Cardiac muscle cell (in vitro differentiated cells and primary cell): ENCODE results near the gene FCHO1. TPM values are rescaled to one million over a fixed set of nuclear protein-coding genes. Genes with fewer than 3 reads are reported as not detected.

ENCODE experiments used
- DNase-seq, 2 donors: peaks; one replicate each; pipeline versions ENCODE4 v3.0.0 to v3.0.0-alpha.2; 2010 to 2017; ENCODE audit warnings: low read depth in 1 of 2, low spot score in 1 of 2
- H3K27ac ChIP-seq: fragments of 200-600 bp; sonication (generic); 2 replicates; pipeline ENCODE4 v1.5.1; 2016
- H3K27me3 ChIP-seq: fragments of 200-600 bp; sonication (generic); 2 replicates; pipeline ENCODE4 v1.6.0; 2016; ENCODE audit warnings: control low read depth
- H3K36me3 ChIP-seq: fragments of 200-600 bp; sonication (generic); 2 replicates; pipeline ENCODE4 v1.5.1; 2016; ENCODE audit warnings: control low read depth
- H3K4me1 ChIP-seq: fragments of 200-600 bp; sonication (generic); 2 replicates; pipeline ENCODE4 v1.8.1; 2017; ENCODE audit warnings: low read depth, mild to moderate bottlenecking, mixed run types
- H3K4me3 ChIP-seq: fragments of 200-600 bp; sonication (generic); 2 replicates; pipeline ENCODE4 v1.5.1; 2016; ENCODE audit warnings: mild to moderate bottlenecking
- H3K9me3 ChIP-seq: fragments of 200-600 bp; sonication (generic); 2 replicates; pipeline ENCODE4 v1.5.1; 2017; ENCODE audit warnings: low read depth, mild to moderate bottlenecking, control low read depth
- CTCF ChIP-seq: IDR thresholded peaks from 2 replicates; pipeline ENCODE4 v1.5.1; 2012; ENCODE audit warnings: low read depth, mild to moderate bottlenecking, low read length
- polyA plus RNA-seq: library from polyadenylated mRNA; unstranded; fragments of >200 nt; fragmentation: Nextera tagmentation; extraction: Ambion mirVana; gene quantifications from 2 replicates; pipeline ENCODE4 v1.2.1, GENCODE V29; 2016
- total RNA-seq: library from RNA; depleted of rRNA; stranded (reverse); fragments of >200 nt; gene quantifications from 2 replicates; pipeline ENCODE4 v1.2.3, GENCODE V29; 2016

The FCHO1 gene
- total and polyA plus RNA-seq, 2 experiments from 2014 or later = 2.5 to 3.1 TPM

GRCh38 chr19:17754634-17755442 lies 3.6 kb downstream of the FCHO1 start:
- TF ChIP-seq CTCF = no peak
- no peaks in the 10 kb centered on the region for H3K27me3 ChIP-seq

GRCh38 chr19:17755443-17755890 lies 4.2 kb downstream of the FCHO1 start:
- H3K4me3 ChIP-seq = no peak overlapping the region
- no peak for TF ChIP-seq CTCF
- H3K9me3 ChIP-seq = no peaks in the 10 kb centered on the region
- H3K27ac ChIP-seq = no peak overlapping the region
- H3K27me3 ChIP-seq = no peaks in the 10 kb centered on the region
- no peaks in the 10 kb centered on the region for H3K4me1 ChIP-seq
- DNase-seq = no peak
- H3K36me3 ChIP-seq = no peaks in the 10 kb centered on the region

More at GRCh38 chr19:17754634-17755442, 3.6 kb downstream of the FCHO1 start:
- no peak for DNase-seq
- Histone ChIP-seq H3K27ac (no peak overlapping the region), H3K4me3 (no peak overlapping the region), H3K4me1 (no peaks in the 10 kb centered on the region), H3K9me3 (no peaks in the 10 kb centered on the region), H3K36me3 (no peaks in the 10 kb centered on the region)

DNA sequence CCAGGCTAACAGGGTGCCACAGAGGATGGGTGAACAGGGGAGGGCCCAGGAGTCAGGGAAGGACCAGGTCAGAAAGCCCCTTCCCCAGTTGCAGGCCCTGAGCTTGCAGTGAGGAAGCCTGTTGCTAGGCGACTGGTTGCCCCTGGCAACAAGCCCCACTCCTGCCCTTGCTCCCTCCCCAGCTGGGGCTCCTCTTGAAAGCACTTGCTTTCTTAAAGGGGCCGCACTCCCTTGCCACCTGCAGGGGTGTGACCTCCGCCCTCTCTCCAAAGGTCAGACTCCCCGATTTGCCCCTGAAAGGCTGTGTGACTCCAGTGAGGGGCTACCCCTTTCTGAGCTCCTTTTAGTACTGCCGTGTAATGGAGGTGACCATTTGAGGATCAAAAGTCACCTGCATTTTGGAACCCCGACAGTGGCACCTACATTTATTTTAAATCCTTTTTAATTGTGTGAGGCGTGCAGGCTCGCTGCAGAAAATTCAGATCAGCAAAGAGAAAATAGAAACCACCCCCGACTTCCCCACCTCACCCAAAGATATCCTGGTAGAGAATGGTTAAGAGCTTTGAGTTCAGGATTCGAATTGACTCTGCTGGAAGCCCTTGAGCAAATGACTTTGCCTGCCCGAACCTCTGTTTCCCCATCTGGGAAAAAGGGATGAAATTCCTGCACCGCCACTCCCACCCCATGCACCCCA lies 4.8 kb downstream of the FCHO1 start:
- peak; percentile 58 to 83 for DNase-seq

DNA sequence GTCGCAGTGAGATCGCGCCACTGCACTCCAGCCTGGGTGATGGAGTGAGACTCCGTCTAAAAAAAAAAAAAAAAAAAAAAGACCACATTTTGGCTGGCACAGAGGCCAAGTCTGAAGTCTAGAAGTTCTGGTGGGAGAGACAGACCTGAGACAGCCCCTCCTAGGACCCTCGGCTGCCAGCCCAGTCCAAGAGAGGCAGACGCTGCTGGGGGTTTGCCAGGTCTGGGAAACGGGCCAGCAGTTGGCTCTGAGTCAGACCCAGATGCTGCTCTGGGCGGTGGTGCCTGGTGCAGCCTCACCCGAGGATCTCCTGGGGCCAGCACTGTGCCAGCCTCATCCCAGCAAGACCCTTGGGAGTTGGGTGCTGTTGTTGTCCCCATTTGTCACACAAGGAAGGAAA lies 5.8 kb downstream of the FCHO1 start:
- Histone ChIP-seq H3K4me1 (no peaks in the 10 kb centered on the region), H3K4me3 (no peak overlapping the region), H3K27me3 (no peaks in the 10 kb centered on the region), H3K27ac (no peak overlapping the region), H3K9me3 (no peaks in the 10 kb centered on the region), H3K36me3 (no peaks in the 10 kb centered on the region)
- peak in 1 of 2 donors; percentile 73 for DNase-seq
- TF ChIP-seq CTCF = no peak

More for the DNA sequence above, 4.8 kb downstream of the FCHO1 start:
- no peak for TF ChIP-seq CTCF
- Histone ChIP-seq H3K27me3 (no peaks in the 10 kb centered on the region), H3K27ac (no peak overlapping the region), H3K4me1 (no peaks in the 10 kb centered on the region), H3K9me3 (no peaks in the 10 kb centered on the region), H3K36me3 (no peaks in the 10 kb centered on the region), H3K4me3 (no peak overlapping the region)

DNA sequence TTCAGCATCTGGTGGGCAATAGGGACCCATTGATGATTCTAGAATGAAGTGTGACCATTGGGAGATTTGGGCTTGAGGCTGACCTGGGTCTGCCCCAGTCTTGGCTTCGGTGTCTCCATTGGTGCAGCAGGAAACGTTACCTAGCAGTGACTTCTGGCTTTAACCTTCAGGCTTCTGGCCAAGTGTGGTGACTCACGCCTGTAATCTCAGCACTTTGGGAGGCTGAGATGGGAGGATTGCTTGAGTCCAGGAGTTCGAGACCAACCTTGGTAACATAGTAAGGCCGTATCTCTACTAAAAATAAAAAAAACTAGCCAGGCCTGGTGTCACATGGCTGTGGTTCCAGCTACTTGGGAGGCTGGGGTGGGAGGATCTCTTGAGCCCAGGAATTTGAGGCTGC lies 7.2 kb downstream of the FCHO1 start:
- Histone ChIP-seq H3K4me1 (no peaks in the 10 kb centered on the region), H3K27ac (no peak overlapping the region), H3K9me3 (no peaks in the 10 kb centered on the region), H3K27me3 (no peaks in the 10 kb centered on the region), H3K36me3 (no peaks in the 10 kb centered on the region), H3K4me3 (no peak overlapping the region)
- no peak for TF ChIP-seq CTCF
- DNase-seq = no peak
